ENCODE results near the gene PXDN. TPM values are rescaled to one million over a fixed set of nuclear protein-coding genes. Genes with fewer than 3 reads are reported as not detected.

PXDN gene
- total RNA-seq, 2 experiments from 2014 or later: 0.05 TPM; not detected in 1

DNA sequence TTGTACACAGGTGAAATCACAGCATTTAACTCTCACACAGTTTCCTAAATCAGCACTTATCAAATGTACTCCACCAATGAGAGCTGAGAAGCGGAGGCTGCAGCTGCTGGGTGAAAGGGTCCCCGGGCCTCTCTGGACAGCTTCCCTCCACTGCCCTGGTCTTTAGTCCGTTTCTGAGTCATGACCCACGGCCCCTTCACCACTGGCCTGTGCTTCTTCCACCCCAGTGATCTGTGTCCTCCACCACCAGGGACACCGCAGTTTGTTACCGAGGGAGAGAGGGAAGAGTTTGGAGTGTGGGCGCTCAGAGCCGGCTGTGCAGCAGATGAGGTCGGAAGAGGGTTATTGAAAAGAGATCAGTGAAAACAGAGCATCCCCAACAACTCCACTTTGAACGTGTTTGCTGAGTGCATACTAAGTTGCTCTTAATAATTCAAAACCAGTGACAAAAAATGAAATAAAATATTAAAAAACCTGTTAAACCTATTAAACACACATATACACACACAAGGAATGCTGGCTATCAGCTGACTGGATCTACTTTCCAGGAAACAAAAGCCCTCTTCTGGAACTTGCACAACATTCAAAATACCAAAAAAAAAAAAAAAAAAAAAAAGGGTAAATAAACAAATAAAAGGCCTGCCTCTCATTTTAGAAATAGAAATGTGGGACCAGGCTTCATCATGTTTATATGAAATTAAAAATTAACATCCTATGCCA lies 54.1 kb downstream of the PXDN start:
- Mint-ChIP-seq H3K4me1 (ENCODE audit: low read depth) (no peaks in the 10 kb centered on the region), H3K9me3 (no peaks in the 10 kb centered on the region), H3K27ac (no peak overlapping the region), H3K4me3 (no peak overlapping the region), H3K36me3 (ENCODE audit: low read depth) (no peaks in the 10 kb centered on the region), H3K27me3 (ENCODE audit: low read depth) (peaks cover 2% of the 10 kb centered on the region)
- intact Hi-C loops (cut with micrococcal nuclease): no loop called here
- DNase-seq: no peak
- CTCF ChIA-PET: no interaction called here

- Mint-ChIP-seq H3K36me3 (ENCODE audit: low read depth) (no peaks in the 10 kb centered on the region), H3K4me1 (ENCODE audit: low read depth) (no peaks in the 10 kb centered on the region), H3K9me3 (no peaks in the 10 kb centered on the region), H3K27ac (no peak overlapping the region), H3K27me3 (ENCODE audit: low read depth) (peaks cover 2% of the 10 kb centered on the region), H3K4me3 (no peak overlapping the region)
- DNase-seq: no peak
- intact Hi-C loops (cut with micrococcal nuclease): no loop called here
- CTCF ChIA-PET: no interaction called here
Measured at GRCh38 chr2:1688859-1689258, 55.5 kb downstream of the PXDN start.

GRCh38 chr2:1688161-1688560 lies 56.2 kb downstream of the PXDN start:
- no peak for DNase-seq
- H3K27ac Mint-ChIP-seq: no peak overlapping the region
- H3K27me3 Mint-ChIP-seq (ENCODE audit: low read depth): peaks cover 2% of the 10 kb centered on the region
- intact Hi-C loops (cut with micrococcal nuclease): no loop called here
- CTCF ChIA-PET: no interaction called here
- H3K4me1 Mint-ChIP-seq (ENCODE audit: low read depth): no peaks in the 10 kb centered on the region
- H3K9me3 Mint-ChIP-seq: no peaks in the 10 kb centered on the region
- no peaks in the 10 kb centered on the region for H3K36me3 Mint-ChIP-seq (ENCODE audit: low read depth)
- no peak overlapping the region for H3K4me3 Mint-ChIP-seq

- DNase-seq: no peak
- no peaks in the 10 kb centered on the region for H3K4me1 Mint-ChIP-seq (ENCODE audit: low read depth)
- H3K27ac Mint-ChIP-seq: no peak overlapping the region
- intact Hi-C loops (cut with micrococcal nuclease): no loop called here
- no peaks in the 10 kb centered on the region for H3K9me3 Mint-ChIP-seq
- H3K36me3 Mint-ChIP-seq (ENCODE audit: low read depth): no peaks in the 10 kb centered on the region
- no peak overlapping the region for H3K4me3 Mint-ChIP-seq
- H3K27me3 Mint-ChIP-seq (ENCODE audit: low read depth): peaks cover 2% of the 10 kb centered on the region
- CTCF ChIA-PET: no interaction called here
Measured at GRCh38 chr2:1687254-1687653, 57.1 kb downstream of the PXDN start.

DNA sequence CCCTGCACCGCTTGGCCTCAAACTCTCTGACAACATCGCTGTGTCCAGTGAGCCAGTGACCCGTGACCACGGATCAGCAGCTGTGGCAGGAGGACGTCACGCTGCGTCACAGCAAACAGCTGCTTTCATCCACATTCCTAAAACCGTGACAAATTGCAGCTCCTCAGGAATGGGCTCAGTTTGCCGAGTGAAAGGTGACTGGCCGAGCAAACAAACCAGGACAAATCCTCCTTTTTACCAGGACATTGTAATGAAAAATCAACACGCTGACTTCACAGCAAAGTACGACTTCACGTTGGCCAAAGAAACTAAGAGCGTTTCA lies 57.6 kb downstream of the PXDN start:
- Mint-ChIP-seq H3K27me3 (ENCODE audit: low read depth) (peaks cover 2% of the 10 kb centered on the region), H3K4me3 (no peak overlapping the region), H3K27ac (no peak overlapping the region), H3K36me3 (ENCODE audit: low read depth) (no peaks in the 10 kb centered on the region), H3K4me1 (ENCODE audit: low read depth) (no peaks in the 10 kb centered on the region), H3K9me3 (no peaks in the 10 kb centered on the region)
- CTCF ChIA-PET: no interaction called here
- intact Hi-C loops (cut with micrococcal nuclease): no loop called here
- DNase-seq: no peak

GRCh38 chr2:1685957-1686783 lies 58.1 kb downstream of the PXDN start:
- intact Hi-C loops (cut with micrococcal nuclease): no loop called here
- H3K27ac Mint-ChIP-seq: no peak overlapping the region
- CTCF ChIA-PET: no interaction called here
- H3K27me3 Mint-ChIP-seq (ENCODE audit: low read depth): peaks cover 2% of the 10 kb centered on the region
- H3K4me3 Mint-ChIP-seq: no peak overlapping the region
- DNase-seq: no peak
- H3K4me1 Mint-ChIP-seq (ENCODE audit: low read depth): no peaks in the 10 kb centered on the region
- H3K36me3 Mint-ChIP-seq (ENCODE audit: low read depth): no peaks in the 10 kb centered on the region
- no peaks in the 10 kb centered on the region for H3K9me3 Mint-ChIP-seq

- intact Hi-C loops (cut with micrococcal nuclease): no loop called here
- H3K4me1 Mint-ChIP-seq (ENCODE audit: low read depth): no peaks in the 10 kb centered on the region
- H3K27me3 Mint-ChIP-seq (ENCODE audit: low read depth): peaks cover 2% of the 10 kb centered on the region
- no peaks in the 10 kb centered on the region for H3K36me3 Mint-ChIP-seq (ENCODE audit: low read depth)
- H3K27ac Mint-ChIP-seq: no peak overlapping the region
- CTCF ChIA-PET: no interaction called here
- no peaks in the 10 kb centered on the region for H3K9me3 Mint-ChIP-seq
- H3K4me3 Mint-ChIP-seq: no peak overlapping the region
- DNase-seq: no peak
Measured at GRCh38 chr2:1685078-1685956, 59.0 kb downstream of the PXDN start.

GRCh38 chr2:1683297-1683696 lies 61.0 kb downstream of the PXDN start:
- Mint-ChIP-seq H3K36me3 (ENCODE audit: low read depth) (no peaks in the 10 kb centered on the region), H3K27ac (no peak overlapping the region), H3K27me3 (ENCODE audit: low read depth) (peaks cover under 1% of the 10 kb centered on the region), H3K9me3 (no peaks in the 10 kb centered on the region), H3K4me1 (ENCODE audit: low read depth) (no peaks in the 10 kb centered on the region), H3K4me3 (no peak overlapping the region)
- CTCF ChIA-PET: no interaction called here
- DNase-seq: no peak
- intact Hi-C loops (cut with micrococcal nuclease): no loop called here

- no peak for DNase-seq
- H3K4me1 Mint-ChIP-seq (ENCODE audit: low read depth): no peaks in the 10 kb centered on the region
- H3K36me3 Mint-ChIP-seq (ENCODE audit: low read depth): no peaks in the 10 kb centered on the region
- H3K27me3 Mint-ChIP-seq (ENCODE audit: low read depth): peaks cover 5% of the 10 kb centered on the region
- no peaks in the 10 kb centered on the region for H3K9me3 Mint-ChIP-seq
- no peak overlapping the region for H3K27ac Mint-ChIP-seq
- H3K4me3 Mint-ChIP-seq: no peak overlapping the region
- CTCF ChIA-PET: interaction anchor here (0.6 kb wide), 1 partner anchor 18 kb away, joined by 3 read pairs; no protein-coding TSS in a partner anchor
- intact Hi-C loops (cut with micrococcal nuclease): no loop called here
Measured at GRCh38 chr2:1682181-1682440, 62.2 kb downstream of the PXDN start.

GRCh38 chr2:1681323-1682180 lies 62.8 kb downstream of the PXDN start:
- intact Hi-C loops (cut with micrococcal nuclease): no loop called here
- no peak for DNase-seq
- Mint-ChIP-seq H3K36me3 (ENCODE audit: low read depth) (no peaks in the 10 kb centered on the region), H3K9me3 (no peaks in the 10 kb centered on the region), H3K4me1 (ENCODE audit: low read depth) (no peaks in the 10 kb centered on the region), H3K4me3 (no peak overlapping the region), H3K27ac (no peak overlapping the region), H3K27me3 (ENCODE audit: low read depth) (peaks cover 5% of the 10 kb centered on the region)
- CTCF ChIA-PET: no interaction called here

GRCh38 chr2:1681017-1681318 lies 63.3 kb downstream of the PXDN start:
- no peak overlapping the region for H3K4me3 Mint-ChIP-seq
- intact Hi-C loops (cut with micrococcal nuclease): no loop called here
- CTCF ChIA-PET: no interaction called here

DNA sequence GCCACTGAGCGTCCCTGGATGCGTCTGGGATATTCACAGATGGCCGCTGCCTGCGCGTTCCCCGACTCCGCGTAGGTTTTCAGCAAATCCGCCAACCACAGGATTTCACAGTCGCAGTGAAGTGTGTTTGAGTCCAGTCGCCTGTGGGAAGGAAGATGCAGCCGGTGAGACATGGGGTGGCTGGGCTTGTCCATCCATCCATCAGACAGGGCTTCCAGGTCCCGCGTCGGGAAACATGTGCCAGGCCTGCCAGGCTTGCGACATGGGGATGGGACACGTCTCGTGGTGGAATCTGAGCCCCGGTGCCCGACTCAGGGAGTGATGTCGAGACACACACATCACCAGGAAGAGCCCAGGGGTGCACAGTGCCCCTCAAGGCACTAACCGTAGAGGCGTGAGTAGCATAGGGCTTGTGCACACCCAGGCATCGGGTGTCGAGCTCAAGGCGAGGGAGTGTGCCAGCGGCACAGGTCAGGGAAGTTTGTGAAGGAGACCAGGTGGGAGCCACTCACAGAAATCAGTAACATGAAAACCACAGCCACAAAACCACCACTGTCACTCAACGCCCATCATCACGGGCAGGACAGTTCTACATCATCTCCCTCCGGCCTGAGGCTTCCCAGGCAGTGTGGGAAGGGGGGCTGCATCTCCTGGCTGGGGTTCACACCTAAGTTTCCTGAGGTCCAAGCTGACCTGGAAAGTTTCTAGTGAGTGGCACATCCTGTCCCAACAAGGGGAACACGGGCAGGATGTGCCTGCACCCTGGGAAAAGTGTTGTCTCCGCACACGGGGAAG lies 63.9 kb downstream of the PXDN start:
- Mint-ChIP-seq H3K27ac (no peak overlapping the region), H3K9me3 (no peaks in the 10 kb centered on the region), H3K4me3 (no peak overlapping the region), H3K27me3 (ENCODE audit: low read depth) (peaks cover 5% of the 10 kb centered on the region), H3K4me1 (ENCODE audit: low read depth) (no peaks in the 10 kb centered on the region), H3K36me3 (ENCODE audit: low read depth) (no peaks in the 10 kb centered on the region)
- DNase-seq: no peak
- intact Hi-C loops (cut with micrococcal nuclease): no loop called here
- CTCF ChIA-PET: no interaction called here

More at GRCh38 chr2:1681017-1681318, 63.3 kb downstream of the PXDN start:
- no peak for DNase-seq
- no peaks in the 10 kb centered on the region for H3K9me3 Mint-ChIP-seq
- no peaks in the 10 kb centered on the region for H3K36me3 Mint-ChIP-seq (ENCODE audit: low read depth)
- H3K27me3 Mint-ChIP-seq (ENCODE audit: low read depth): peaks cover 5% of the 10 kb centered on the region
- H3K4me1 Mint-ChIP-seq (ENCODE audit: low read depth): no peaks in the 10 kb centered on the region
- no peak overlapping the region for H3K27ac Mint-ChIP-seq

Measured in activated naive CD4-positive, alpha-beta T cell treated with anti-CD3 and anti-CD28 coated beads for 36 hours (primary cell).